ENCODE measurements around the gene OR1L8. TPM values are rescaled to one million over a fixed set of nuclear protein-coding genes. Genes with fewer than 3 reads are reported as not detected.

The OR1L8 gene
- total RNA-seq, 2 experiments from 2014 or later, result not detected

DNA sequence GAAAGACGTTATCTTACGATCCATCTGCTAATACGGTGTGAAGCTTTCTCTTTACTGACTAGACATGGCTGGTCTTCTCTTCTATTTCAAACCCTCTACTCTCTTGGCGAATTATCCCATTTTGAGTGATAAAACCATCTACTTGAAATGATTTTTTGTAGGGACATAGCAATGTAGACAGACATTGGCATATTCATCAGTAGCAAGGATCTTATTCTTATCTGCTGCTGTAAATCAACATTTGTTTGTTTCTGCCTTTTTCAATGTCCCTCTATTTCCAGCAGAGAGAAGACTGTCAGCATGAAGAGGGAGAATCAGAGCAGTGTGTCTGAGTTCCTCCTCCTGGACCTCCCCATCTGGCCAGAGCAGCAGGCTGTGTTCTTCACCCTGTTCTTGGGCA lies 64.3 kb downstream of the OR1L8 start, which contains the start of gene OR1J4:
Gene OR1J4 (plus strand): TSS at position 301 of the 400 bp plus-strand sequence. CDS start 0 bp downstream, at position 301.
- no peaks in the 10 kb centered on the region for H3K9me2 ChIP-seq (ENCODE audit: insufficient read depth, low read length)
- ChIA-PET CTCF (ENCODE audit: unreplicated experiment) (no interaction called here), POLR2A (no interaction called here)
- intact Hi-C loops (cut with micrococcal nuclease; ENCODE audit: unreplicated experiment), result no loop called here
- H4K20me1 ChIP-seq (ENCODE audit: insufficient read depth, low read length), result no peaks in the 10 kb centered on the region
- no peaks in the 10 kb centered on the region for H3K79me2 ChIP-seq (ENCODE audit: insufficient read depth, low read depth, low read length)
- no peaks in the 10 kb centered on the region for H3K4me1 ChIP-seq (ENCODE audit: insufficient read depth, low read length, poor library complexity, severe bottlenecking)
- H3K9me3 ChIP-seq (ENCODE audit: low read length), result no peaks in the 10 kb centered on the region
- no TSS peak for BruUV-seq (replicated peaks)
- H3K4me3 ChIP-seq (ENCODE audit: low read depth, low read length, poor library complexity, severe bottlenecking), result no peak within 1 kb of the TSS
- no peaks in the 10 kb centered on the region for H3K36me3 ChIP-seq (ENCODE audit: insufficient read depth, low read length)
- DNase-seq (ENCODE audit: low spot score), result no peak
- H2AFZ ChIP-seq (ENCODE audit: low read length), result no peak within 1 kb of the TSS
- TF ChIP-seq, protein P1, sequence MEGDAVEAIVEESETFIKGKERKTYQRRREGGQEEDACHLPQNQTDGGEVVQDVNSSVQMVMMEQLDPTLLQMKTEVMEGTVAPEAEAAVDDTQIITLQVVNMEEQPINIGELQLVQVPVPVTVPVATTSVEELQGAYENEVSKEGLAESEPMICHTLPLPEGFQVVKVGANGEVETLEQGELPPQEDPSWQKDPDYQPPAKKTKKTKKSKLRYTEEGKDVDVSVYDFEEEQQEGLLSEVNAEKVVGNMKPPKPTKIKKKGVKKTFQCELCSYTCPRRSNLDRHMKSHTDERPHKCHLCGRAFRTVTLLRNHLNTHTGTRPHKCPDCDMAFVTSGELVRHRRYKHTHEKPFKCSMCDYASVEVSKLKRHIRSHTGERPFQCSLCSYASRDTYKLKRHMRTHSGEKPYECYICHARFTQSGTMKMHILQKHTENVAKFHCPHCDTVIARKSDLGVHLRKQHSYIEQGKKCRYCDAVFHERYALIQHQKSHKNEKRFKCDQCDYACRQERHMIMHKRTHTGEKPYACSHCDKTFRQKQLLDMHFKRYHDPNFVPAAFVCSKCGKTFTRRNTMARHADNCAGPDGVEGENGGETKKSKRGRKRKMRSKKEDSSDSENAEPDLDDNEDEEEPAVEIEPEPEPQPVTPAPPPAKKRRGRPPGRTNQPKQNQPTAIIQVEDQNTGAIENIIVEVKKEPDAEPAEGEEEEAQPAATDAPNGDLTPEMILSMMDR (conservative IDR thresholded peaks at IDR 0.05; ENCODE audit: low read length), result no peak
- no peak for TF ChIP-seq EZH2phosphoT487 (IDR thresholded peaks at IDR 0.05; ENCODE audit: borderline replicate concordance, low read depth, low read length)
- H3K4me2 ChIP-seq (ENCODE audit: low read length), result no peak within 1 kb of the TSS
- H3K27ac ChIP-seq (ENCODE audit: low read depth, low read length, poor library complexity, severe bottlenecking), result no peak within 1 kb of the TSS

- Histone ChIP-seq H3K4me1 (ENCODE audit: insufficient read depth, low read length, poor library complexity, severe bottlenecking) (no peaks in the 10 kb centered on the region), H3K27ac (ENCODE audit: low read depth, low read length, poor library complexity, severe bottlenecking) (no peak overlapping the region), H3K9me3 (ENCODE audit: low read length) (no peaks in the 10 kb centered on the region), H3K9me2 (ENCODE audit: insufficient read depth, low read length) (no peaks in the 10 kb centered on the region), H3K79me2 (ENCODE audit: insufficient read depth, low read depth, low read length) (no peaks in the 10 kb centered on the region), H4K20me1 (ENCODE audit: insufficient read depth, low read length) (no peaks in the 10 kb centered on the region), H3K4me2 (ENCODE audit: low read length) (no peak overlapping the region), H3K4me3 (ENCODE audit: low read depth, low read length, poor library complexity, severe bottlenecking) (no peak overlapping the region), H2AFZ (ENCODE audit: low read length) (no peak overlapping the region), H3K36me3 (ENCODE audit: insufficient read depth, low read length) (no peaks in the 10 kb centered on the region)
- no TSS peak for BruUV-seq (replicated peaks)
- CTCF ChIA-PET (ENCODE audit: unreplicated experiment), result no interaction called here
- intact Hi-C loops (cut with micrococcal nuclease; ENCODE audit: unreplicated experiment), result no loop called here
- no peak for DNase-seq (ENCODE audit: low spot score)
- TF ChIP-seq, protein P1 (conservative IDR thresholded peaks at IDR 0.05; ENCODE audit: low read length), result no peak
- TF ChIP-seq EZH2phosphoT487 (IDR thresholded peaks at IDR 0.05; ENCODE audit: borderline replicate concordance, low read depth, low read length), result no peak
- POLR2A ChIA-PET, result no interaction called here
Measured at GRCh38 chr9:122518226-122518625, 65.0 kb downstream of the OR1L8 start.

Other genes starting within 250 kb of the OR1L8 start
- gene PTGS1, start 212.4 kb downstream of the OR1L8 start, total RNA-seq (2014; rRNA removed; shearing (Covaris generic)), result 0.79 and 0.85 TPM in 2 replicates
- gene PTGS1, start 212.4 kb downstream of the OR1L8 start, total RNA-seq (2022), result 1.5 and 2.2 TPM in 2 replicates
- gene OR1J1, start 105.5 kb downstream of the OR1L8 start, total RNA-seq (2014; rRNA removed; shearing (Covaris generic)), result not detected in 2 replicates
- not detected in 2 replicates for gene OR1J1, start 105.5 kb downstream of the OR1L8 start, total RNA-seq (2022)
- not detected in 2 replicates for gene OR1J2, start 72.6 kb downstream of the OR1L8 start, total RNA-seq (2014; rRNA removed; shearing (Covaris generic))
- gene OR1J2, start 72.6 kb downstream of the OR1L8 start, total RNA-seq (2022), result not detected in 2 replicates
- gene OR1J4, start 64.2 kb downstream of the OR1L8 start, total RNA-seq (2014; rRNA removed; shearing (Covaris generic)), result not detected in 2 replicates
- gene OR1J4, start 64.2 kb downstream of the OR1L8 start, total RNA-seq (2022), result not detected in 2 replicates
- not detected in 2 replicates for gene OR1N1, start 56.1 kb downstream of the OR1L8 start, total RNA-seq (2014; rRNA removed; shearing (Covaris generic))
- gene OR1N1, start 56.1 kb downstream of the OR1L8 start, total RNA-seq (2022), result not detected in 2 replicates
- not detected in 2 replicates for gene OR1N2, start 30.3 kb downstream of the OR1L8 start, total RNA-seq (2014; rRNA removed; shearing (Covaris generic))
- gene OR1N2, start 30.3 kb downstream of the OR1L8 start, total RNA-seq (2022), result not detected in 2 replicates
- not detected in 2 replicates for gene OR1Q1, start 31.4 kb upstream of the OR1L8 start, total RNA-seq (2014; rRNA removed; shearing (Covaris generic))
- gene OR1Q1, start 31.4 kb upstream of the OR1L8 start, total RNA-seq (2022), result not detected in 2 replicates
- gene OR1B1, start 74.2 kb upstream of the OR1L8 start, total RNA-seq (2014; rRNA removed; shearing (Covaris generic)), result not detected in 2 replicates
- gene OR1B1, start 74.2 kb upstream of the OR1L8 start, total RNA-seq (2022), result not detected in 2 replicates
- gene OR1L1, start 78.3 kb upstream of the OR1L8 start, total RNA-seq (2014; rRNA removed; shearing (Covaris generic)), result not detected in 2 replicates
- not detected in 2 replicates for gene OR1L1, start 78.3 kb upstream of the OR1L8 start, total RNA-seq (2022)
- gene OR1L3, start 91.7 kb upstream of the OR1L8 start, total RNA-seq (2014; rRNA removed; shearing (Covaris generic)), result not detected in 2 replicates
- gene OR1L3, start 91.7 kb upstream of the OR1L8 start, total RNA-seq (2022), result not detected in 2 replicates
- not detected in 2 replicates for gene OR1L4, start 140.6 kb upstream of the OR1L8 start, total RNA-seq (2014; rRNA removed; shearing (Covaris generic))
- not detected in 2 replicates for gene OR1L4, start 140.6 kb upstream of the OR1L8 start, total RNA-seq (2022)
- gene OR1L6, start 158.9 kb upstream of the OR1L8 start, total RNA-seq (2014; rRNA removed; shearing (Covaris generic)), result not detected in 2 replicates
- not detected in 2 replicates for gene OR1L6, start 158.9 kb upstream of the OR1L8 start, total RNA-seq (2022)
- gene OR5C1, start 205.5 kb upstream of the OR1L8 start, total RNA-seq (2014; rRNA removed; shearing (Covaris generic)), result not detected in 2 replicates
- not detected in 2 replicates for gene OR5C1, start 205.5 kb upstream of the OR1L8 start, total RNA-seq (2022)
- not detected in 2 replicates for gene OR1K1, start 216.7 kb upstream of the OR1L8 start, total RNA-seq (2014; rRNA removed; shearing (Covaris generic))
- gene OR1K1, start 216.7 kb upstream of the OR1L8 start, total RNA-seq (2022), result not detected in 2 replicates
- 25.1 and 26.9 TPM in 2 replicates for gene PDCL, start 245.2 kb upstream of the OR1L8 start, total RNA-seq (2014; rRNA removed; shearing (Covaris generic))
- gene PDCL, start 245.2 kb upstream of the OR1L8 start, total RNA-seq (2022), result 24.0 and 26.6 TPM in 2 replicates

Measured in OCI-LY7 (cell line).